Stimulated activated naive CD4-positive, alpha-beta T cell (primary cell): ENCODE measurements around the gene TMEM167B.
"Not testable (repeated sequence)": the region's sequence is repeated elsewhere in the genome, so short reads cannot be mapped to it uniquely, and the experiment has no call there.

ENCODE experiments used
- DNase-seq, 6 experiments: peaks; one replicate each; lab custom pipeline; 2025; lab: John Stamatoyannopoulos, UW

TMEM167B gene

DNA sequence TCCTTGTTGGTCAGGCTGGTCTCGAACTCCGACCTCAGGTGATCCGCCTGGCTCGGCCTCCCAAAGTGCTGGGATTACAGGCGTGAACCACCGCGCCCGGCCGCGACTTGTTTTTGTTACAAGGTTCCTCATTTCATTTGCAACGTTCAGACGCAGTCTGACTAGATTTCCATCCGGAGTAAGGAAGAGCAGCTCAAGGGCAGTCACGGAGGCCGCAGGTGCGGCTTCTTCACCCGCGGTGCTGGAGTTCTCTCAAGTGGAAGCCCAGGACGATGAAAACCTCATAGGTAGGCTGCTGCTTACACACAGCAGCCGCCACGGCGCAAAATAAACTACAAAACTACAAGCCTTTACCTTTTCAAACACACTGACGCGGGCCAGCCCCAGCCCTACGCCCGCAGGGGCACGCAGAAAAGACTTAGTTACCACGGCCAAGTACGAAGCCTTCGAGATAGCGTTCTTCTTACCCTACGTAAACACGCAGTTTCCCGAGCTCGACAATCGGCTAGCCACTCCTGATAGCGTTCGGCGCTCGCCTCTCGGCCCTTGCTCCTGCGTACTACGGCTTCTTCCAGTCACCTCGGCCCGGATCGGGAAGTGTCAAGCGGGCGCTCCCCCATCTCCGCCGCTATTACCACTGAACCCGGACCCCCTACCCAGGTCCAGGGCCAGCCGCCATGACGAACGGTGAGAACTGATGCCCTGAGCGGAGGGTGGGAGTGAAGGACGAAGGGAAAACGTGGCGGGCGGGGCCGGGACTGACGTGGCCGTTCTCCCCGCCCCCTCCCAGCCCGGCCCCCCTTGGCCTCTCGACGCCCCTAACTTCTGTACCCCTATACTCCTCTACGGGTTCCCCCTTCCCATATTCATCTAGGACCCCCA is at the start of gene TMEM167B:
TSS of gene TMEM167B (plus strand) at position 569 of the 882 bp plus-strand sequence. CDS start at position 678, 109 bp downstream.
- peak; percentile 77 to 88 (median 82) for DNase-seq

DNA sequence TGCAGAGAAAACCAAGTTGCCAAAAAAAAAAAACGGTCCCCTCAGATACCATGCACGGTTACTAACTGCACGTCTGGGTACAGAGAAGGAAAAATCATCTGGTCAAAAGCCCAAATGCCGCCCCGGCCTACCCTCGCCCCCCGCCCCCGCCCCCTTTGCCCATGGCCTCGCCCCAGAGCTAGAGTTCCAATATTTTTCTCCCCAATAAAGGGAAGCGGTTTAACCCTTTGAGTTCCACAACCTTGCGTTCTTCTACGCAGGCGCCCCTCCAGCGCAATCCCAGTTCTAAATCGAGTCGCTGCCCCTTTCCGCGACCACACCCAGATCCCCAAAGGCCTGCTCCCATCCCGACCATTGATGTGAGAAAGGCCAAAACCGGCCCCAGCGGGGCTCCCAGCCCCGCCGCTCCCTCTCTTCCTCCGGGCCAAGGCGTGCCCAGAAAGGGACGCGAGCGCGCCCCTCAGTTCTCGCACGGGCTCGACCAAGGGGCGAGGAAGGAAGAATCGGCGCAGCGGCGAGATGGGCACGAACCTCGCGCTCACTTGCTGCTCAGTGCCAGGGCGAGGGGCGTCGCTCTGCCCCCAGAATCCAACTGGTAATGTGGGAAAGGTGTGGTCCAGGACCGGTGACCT is 49.5 kb upstream of the TMEM167B start:
- peak in 2 of 6 experiments; percentile 18 to 27 for DNase-seq

DNA sequence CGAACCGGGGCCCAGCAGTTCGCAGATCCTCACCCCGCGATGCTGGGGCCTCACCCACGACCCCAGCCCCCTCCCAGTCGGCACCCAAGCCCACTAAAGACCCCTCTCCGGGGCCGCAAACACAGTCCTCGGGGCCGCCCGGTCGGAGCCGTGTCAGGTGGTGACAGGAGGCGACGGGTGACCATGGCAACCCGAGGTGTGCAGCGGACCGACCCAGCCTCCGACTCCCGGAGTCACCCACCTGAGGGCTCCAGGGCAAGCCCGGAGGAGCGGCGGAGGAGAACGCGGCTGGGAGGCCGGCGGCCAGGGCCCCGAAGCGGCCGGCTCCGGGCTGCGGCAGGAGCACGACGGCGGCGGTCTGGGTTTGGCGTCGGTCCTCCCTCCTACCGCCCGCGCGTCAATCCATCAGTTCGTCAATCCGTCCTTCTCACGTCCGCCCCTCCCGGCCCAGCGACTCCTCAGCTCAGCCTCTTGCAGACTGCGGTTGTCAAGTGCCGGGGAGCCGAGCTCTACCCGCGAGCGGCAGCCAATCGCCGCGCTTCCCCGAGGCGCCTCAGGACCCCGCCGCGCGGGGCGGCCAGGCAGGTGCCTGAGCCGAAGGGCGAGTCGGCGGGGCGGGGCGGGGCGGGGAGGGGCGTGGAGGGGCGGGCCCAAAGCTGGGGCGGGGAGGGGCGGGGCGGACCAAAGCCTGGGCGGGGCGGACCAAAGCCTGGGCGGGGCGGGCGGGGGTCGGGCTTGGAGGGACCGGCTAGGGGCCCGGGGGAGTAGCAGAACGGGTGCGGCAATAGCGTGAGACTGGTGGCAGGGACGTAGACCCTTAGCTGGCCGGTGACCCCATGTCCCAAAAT is 48.7 kb upstream of the TMEM167B start, which contains the start of gene WDR47:
TSS of gene WDR47 (minus strand) at position 482 of the 848 bp plus-strand sequence. CDS start 18,590 bp downstream, outside the sequence.
- DNase-seq = peak; percentile 91 to 95 (median 94)

DNA sequence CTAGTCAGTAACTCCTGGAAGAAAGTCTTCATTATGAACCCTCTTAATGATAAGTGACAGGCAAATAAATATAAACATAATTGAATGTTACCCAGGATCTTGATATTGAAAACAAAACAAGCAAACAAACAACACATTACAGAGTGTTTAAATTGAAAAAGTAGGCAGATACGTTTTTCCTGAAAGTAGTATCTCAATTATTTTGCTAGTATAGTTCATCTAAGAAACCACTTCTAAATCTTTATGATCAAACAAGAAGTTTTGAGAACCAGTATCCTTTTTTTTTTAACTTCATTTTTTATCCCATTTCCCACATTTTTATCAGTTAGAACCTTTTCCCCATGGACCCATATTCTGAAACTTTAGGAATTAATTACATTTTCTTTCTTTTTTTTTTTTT is 45.0 kb upstream of the TMEM167B start:
- DNase-seq = no peak

DNA sequence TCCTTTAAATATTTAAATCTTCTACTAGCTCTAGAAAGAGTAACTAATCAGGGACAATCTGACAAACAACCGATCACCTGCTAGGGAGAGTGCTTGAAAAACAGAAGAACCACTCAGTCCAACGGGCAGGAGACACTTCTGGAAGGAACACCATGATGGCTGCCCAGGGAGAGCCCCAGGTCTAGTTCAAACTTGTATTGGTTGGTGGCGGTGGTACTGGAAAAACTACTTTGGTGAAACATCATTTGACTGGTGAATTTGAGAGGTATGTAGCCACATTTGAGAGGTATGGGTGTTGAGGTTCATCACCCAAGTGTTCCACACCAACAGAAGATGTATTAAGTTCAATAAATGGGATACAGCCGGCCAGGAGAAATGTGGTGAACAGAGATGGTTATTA is 43.9 kb upstream of the TMEM167B start:
- DNase-seq = no peak

DNA sequence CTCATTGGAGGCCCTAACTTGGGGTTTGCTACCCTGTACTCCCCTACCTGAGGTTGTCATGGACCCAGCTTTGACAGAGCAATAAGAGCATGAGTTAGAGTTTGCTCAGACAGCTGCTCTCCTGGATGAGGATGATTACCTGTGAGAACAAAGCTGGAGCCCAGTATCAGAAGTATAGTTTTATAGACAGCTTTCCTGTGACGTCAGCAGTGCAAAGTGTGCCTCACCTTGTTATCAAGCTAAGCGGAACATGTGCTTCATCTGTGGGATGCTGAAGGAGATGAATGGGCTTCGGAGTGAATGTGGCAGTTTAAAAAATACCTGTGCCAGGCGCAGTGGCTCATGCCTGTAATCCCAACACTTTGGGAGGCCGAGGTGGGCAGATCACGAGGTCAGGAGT is 43.2 kb upstream of the TMEM167B start:
- DNase-seq = no peak

DNA sequence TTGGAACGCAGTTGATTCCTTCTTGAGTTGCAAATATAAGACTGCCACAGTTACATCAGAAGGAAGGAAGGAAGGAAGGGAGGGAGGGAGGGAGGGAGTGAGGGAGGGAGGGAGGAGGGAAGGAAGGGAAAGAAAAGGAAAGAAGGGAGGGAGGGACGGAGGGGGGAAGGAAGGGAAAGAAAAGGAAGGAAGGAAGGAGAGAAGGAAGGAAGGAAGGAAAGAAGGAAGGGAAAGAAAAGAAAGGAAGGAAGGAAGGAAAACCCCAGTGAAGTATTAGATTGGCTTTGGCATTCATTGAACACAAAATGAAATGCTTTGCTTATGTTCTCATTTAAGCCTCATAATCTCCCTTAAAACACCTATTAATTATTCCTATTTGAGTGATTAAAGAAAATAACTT is 42.2 kb upstream of the TMEM167B start:
- DNase-seq = no peak

DNA sequence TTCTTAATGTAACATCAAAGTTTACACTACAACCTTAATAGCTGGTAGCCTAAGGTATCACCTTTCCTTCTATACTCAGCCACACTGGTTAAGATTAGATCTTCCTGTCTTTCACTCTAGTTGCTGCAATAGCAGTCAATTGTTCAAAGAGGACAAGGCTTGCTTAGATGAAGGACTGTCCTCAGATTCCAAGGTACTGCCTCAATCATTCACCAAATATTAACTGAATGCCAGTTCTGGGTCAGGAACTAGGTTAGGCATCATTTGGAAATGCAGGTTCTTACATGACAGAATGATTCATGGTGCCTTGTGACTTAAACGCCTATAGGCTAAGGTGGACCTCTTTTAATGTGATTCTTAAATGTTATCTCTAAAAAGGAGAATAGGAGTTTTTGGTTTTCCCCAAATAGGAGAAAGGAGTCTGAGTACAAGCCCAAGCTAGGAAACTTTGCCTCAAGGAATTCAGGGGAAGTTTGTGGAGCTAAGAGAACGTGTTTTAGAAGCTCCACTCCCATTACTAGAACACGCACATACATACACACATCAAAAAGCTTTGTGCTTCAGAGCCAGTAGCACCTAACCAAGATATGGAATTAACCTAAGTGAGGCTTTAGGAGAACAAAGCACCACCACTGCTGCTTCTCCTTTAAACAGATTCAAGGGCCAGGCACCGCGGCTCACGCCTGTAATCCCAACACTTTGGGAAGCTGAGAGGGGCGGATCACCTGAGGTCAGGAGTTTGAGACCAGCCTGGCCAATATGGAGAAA is 40.2 kb upstream of the TMEM167B start:
- no peak for DNase-seq

DNA sequence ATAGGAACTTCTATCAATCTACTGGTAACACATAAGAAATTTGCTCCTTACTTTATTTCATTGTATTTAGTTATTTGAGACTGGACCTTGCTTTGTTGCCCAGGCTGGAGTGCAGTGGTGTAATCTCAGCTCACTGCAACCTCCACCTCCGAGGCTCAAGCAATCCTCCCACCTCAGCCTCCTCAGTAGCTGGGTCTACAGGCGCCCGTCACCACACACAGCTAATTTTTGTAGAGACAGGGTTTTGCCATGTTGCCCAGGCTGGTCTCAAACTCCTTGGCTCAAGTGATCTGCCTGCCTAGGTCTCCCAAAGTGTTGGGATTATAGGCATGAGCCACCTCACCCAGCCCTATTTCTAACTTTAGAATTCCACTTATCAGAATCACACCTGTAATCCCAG is 38.4 kb upstream of the TMEM167B start:
- not testable (repeated sequence) for DNase-seq

DNA sequence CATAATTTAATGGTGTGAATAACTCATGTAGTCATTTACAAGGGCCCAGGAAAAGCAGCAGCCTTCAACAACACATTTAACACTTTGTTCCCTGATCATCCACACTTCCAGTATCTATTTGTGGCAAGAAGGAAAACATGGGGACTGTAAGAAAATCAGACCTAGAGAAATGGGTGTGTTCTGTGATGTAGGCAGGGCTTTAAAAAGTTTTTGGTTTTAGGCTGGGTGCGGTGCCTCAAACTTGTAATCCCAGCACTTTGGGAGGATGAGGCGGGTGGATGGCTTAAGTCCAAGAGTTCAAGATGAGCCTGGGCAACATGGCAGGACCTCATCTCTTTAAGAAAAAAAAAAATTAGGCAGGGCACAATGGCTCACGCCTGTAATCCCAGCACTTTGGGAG is 34.5 kb upstream of the TMEM167B start:
- no peak for DNase-seq

DNA sequence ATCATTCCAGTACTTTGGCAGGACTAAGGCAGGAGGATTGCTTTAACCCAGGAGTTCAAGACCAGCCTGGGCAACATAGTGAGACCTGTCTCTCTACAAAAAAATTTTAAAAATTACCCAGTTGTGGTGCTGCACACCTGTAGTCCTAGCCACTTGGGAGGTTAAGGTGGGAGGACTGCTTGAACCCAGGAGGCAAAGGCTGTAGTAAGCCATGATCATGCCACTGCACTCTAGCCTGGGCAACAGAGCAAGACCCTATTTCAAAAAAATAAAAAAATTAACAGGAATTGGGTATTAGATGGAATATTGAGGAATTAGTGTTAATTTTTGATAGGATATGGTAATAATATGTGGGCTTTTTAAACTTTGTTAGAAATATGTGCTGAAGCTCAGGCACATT is 31.5 kb upstream of the TMEM167B start:
- DNase-seq = no peak

DNA sequence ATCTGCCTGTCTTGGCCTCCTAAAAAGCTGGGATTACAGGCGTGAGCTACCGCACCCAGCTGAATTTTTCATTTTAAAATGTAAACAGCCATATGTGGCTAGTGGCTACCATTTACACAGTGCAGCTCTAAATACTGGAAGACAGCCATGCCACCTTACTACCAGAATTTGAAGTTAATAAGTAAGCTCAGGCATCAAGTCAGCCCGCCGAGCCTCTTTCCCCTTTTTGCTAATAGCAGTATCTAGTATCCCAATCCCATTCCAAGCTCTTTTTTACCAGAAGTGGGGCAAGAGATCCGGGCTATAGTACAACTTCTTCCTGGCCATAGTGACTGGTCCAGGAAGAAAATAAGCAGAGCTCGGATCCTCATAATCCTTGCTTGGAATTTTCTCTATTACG is 29.9 kb upstream of the TMEM167B start:
- no peak for DNase-seq

DNA sequence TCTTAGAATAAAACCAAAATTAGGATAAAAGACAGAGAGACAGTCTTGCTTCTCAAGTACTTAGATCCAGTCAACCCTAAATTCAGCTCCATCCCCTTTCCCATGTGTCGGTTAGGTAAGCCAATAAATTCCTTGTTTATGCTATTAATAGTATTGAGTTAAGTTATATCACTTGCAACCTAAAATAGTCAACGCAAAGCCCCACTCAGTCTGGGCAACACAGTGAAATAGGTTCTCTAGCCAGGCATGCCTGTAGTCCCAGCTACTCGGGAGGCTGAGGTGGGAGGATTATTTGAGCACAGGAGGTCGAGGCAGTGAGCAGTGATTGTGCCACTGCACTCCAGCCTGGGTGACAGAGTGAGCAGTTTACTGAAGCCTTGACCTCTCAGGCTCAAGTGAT is 29.4 kb upstream of the TMEM167B start:
- DNase-seq = no peak

DNA sequence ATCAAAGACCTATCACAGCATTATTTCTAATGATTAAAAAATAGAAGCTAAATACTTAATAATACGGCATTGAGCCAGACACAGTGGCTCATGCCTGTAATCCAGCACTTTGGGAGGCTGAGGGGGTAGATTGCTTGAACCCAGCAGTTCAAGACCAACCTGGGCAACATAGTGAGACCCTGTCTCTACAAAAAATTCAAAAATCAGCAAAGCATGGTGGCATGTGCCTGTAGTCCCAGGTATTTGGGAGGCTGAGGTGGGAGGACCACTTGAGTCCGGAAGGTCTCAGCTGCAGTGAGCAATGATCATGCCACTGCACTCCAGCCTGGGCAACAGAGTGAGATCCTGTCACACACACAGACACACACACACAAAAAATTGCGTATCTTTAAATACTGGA is 25.4 kb upstream of the TMEM167B start:
- DNase-seq = no peak

DNA sequence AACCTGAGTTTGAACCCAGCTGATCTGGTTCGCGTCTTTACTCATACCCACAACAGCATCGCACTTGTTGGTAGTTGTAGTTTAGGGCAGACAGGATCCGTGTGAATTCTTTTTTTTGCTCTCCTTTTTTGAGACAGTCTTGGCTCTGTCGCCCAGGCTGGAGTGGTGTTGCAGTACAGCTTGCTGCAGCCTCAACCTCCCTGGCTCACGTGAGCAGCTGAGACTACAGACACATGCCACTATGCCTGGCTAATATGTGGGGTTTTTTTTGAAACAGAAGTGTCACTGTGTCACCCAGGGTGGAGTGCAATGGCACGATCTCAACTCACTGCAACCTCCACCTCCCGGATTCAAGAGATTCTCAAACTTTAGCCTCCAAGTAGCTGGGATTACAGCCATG is 22.7 kb upstream of the TMEM167B start:
- no peak for DNase-seq

DNA sequence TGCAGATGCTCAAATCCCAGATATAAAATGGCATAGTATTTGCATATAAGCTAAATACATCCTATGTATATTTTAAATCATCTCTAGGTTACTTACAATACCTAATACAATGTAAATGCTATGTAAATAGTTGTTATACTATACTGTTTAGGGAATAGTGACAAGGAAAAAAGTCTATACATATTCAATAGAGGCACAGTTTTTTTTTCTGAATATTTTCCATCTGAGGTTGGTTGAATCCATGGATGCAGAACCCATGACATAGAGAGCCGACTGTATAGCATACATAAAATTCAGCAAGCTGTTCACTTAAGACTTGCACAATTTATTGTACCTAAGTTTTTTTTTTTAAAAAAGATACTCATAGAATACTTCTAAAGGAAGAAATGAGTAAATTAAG is 21.3 kb upstream of the TMEM167B start:
- DNase-seq = no peak

DNA sequence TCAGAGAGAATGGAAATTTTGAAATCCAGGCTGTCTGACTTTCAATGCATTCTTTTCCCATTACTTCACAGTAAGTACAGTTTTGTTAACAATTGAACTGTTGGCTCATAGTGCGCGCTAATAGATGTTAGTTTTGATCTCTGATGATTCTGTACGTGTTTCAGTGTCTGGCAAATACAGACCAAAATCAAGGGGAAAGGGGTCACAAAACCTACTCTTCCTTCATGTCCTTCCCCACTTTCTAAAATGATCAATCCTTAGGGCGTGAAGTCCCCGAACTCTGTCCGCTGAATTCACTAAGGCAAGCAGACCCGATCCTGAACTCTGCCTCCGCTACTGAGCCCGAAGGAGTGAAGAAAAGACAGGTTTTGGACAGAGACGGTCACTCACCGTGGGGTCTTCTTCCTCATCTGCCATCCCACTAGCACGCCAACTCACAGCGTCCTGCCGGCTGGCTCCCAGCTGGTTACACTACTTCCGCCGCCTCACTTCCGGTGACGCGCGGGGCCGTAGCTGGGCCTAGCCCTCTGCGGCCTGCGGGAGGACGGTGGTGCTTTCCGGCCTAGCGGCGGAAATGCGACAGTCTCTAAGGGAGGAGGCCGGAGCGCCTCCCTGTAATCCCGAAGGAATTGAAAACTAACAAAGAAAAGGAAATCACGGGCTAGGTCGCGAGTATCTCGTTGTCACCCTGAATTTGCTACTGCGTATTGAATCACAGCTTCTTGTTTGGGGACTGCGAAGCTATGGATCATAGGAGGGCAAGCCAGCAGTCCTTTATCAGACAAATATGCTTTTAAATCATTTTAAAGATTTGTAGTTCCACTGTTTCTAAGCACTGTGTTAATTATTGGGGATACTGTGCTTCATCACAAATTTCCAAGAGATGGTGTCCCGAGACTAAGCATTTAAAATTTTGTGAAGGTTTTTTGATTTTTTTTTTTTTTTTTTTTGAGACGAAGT is 14.8 kb upstream of the TMEM167B start, which contains the start of gene TAF13:
TSS of gene TAF13 (minus strand) at position 473 of the 960 bp plus-strand sequence. CDS start at position 417, 56 bp downstream.
- peak; percentile 73 to 86 (median 77) for DNase-seq

DNA sequence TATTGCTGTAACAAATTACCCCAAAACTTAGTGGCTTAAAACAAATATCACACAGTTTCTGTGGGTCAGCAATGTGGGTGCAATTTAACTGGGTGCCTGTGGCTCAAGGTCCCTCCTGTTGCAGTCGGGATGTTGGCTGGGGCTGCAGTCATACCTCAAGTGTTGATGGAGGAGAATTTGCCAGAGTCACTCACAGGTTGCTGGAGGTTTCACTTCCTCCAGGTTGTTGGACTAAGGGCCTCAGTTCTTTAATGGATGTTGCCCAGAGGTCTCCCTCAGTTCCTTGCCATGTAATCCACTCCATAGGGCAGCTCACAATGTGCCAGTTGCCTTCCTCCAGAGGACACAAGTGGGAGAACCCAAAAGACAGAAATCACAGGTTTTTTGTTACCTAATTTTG is 12.2 kb upstream of the TMEM167B start:
- no peak for DNase-seq

DNA sequence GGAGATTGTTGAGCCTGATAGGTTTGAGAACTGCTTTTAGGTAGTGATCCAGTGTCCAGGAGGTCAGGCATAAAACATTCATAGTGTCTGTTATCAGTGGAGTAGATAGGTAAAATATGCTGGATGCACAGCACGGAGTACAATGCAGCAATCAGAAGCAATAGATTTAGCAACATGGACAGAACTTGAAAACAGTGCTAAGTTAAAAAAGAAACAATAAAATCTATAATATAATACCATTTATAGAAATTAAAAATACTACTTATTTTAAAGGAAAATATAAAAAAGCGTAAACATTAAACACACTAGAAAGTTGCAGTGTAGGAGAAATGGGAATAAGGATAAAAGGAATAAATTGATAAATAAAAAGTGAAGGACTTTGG is 11.3 kb upstream of the TMEM167B start:
- no peak for DNase-seq

DNA sequence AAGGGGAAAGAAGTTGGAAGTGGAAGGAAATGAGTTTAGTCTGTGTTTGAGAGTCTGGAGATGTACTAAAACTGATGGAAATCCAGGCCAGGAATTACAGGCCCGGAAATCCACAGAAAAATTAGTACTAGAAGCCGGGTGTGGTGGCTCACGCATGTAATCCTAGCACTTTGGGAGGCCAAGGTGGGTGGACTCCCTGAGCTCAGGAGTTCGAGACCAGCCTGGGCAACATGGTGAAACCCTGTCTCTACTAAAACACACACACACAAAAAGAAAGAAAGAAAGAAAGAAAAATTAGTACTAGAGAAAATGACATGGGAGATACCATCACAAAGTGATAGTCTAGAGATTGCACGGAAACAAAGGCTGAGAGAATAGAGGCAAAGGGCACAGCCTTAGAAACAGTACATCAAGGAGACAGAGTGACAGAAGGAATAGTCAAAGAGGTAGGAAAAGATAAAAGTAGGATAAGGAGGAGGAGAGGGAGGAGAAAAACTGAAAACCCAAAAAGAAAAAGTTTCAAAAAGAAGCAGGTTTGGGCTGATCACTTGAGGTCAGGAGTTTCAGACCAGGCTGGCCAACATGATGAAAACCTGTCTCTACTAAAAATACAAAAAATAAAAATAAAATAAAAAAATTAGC is 10.0 kb upstream of the TMEM167B start:
- DNase-seq = no peak
